ENCODE data around the gene RAB37. TPM values are rescaled to one million over a fixed set of nuclear protein-coding genes. Genes with fewer than 3 reads are reported as not detected.

The RAB37 gene
- total RNA-seq, 1 donor from 2014 or later: 0.20 TPM

DNA sequence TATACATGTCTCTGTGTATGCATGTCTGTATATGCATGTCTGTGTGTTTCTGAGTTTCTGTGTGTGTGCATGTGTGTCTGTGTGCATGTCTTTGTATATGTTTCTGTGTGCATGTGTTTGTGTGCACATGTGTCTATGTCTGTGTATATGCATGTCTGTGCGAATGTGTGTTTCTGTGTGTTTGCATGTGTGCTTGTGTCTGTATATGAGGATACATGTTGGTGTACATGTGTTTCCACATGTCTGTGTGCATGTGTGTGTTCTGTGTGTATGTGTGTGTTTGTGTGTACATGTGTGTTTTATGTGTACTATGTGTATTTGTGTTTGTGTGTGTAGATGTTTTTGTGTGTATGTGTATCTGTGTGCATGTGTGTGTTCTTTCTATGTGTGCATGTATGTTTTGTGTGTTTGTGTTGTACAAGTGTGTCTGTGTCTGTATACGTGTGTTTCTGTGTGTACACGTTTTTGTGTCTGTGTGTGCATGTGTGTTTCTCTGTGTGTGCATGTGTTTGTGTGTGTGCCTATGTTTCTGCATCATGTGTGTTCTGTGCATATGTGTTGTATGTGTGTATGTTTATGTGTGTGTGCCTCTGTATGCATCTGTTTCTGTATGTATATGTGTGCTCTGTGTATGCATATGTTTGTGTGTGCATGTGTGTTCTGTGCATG is 8.9 kb upstream of the RAB37 start:
- no peak for DNase-seq (ENCODE audit: low read depth in 2 of 2)

DNA sequence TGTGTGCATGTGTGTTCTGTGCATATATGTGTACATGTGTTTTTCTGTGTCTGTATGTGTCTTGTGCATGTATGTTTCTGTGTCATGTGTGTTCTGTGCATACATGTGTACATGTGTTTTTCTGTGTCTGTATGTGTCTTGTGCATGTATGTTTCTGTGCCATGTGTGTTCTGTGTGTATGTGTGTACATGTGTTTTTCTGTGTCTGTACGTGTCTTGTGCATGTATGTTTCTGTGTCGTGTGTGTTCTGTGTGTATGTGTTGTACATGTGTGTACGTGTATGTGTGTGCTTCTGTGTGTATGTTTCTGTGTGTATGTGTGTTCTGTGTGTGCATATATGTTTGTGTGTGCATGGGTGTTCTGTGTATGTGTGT is 8.4 kb upstream of the RAB37 start:
- no peak for DNase-seq (ENCODE audit: low read depth in 2 of 2)

DNA sequence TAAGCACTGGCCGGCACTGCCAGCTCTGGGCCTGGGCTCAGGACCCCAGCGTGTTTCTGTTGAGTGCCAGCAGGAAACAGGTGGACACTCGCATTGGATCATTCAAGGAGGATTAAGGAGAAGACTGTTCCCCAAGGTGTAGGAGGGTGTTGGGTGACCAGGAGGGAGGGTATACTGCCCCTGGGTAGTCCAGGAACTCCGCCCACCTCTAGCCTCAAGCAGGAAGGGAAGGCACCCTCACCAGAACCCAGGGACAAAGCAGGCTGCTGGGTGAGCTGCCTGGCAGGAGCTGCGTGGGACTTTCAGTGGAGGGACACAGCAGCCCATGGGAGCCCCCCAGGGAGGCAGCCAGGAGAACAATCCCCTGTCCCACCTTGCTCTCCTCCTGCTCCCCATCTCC is 7.7 kb upstream of the RAB37 start:
- no peak for DNase-seq (ENCODE audit: low read depth in 2 of 2)

DNA sequence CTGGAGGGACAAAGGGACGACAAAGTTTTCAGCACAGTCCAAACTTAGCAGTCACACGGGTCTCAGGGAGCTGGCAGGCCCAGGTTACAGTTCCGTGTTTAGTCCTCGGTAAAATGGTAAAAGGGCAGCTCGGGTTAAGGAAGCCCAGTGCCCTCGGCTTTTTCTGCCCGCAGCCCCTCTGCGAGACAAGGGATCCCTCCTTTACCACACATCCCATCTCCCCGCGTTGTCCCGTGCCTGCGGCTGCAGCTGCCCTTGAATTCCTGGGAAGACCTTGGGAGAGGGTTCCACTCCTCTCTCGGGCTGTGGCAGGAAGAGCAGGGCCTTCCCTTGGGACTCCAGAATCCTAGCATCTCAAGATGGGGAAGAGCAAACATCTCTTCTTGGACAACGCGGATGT is 7.2 kb upstream of the RAB37 start:
- DNase-seq (ENCODE audit: low read depth in 2 of 2): no peak

DNA sequence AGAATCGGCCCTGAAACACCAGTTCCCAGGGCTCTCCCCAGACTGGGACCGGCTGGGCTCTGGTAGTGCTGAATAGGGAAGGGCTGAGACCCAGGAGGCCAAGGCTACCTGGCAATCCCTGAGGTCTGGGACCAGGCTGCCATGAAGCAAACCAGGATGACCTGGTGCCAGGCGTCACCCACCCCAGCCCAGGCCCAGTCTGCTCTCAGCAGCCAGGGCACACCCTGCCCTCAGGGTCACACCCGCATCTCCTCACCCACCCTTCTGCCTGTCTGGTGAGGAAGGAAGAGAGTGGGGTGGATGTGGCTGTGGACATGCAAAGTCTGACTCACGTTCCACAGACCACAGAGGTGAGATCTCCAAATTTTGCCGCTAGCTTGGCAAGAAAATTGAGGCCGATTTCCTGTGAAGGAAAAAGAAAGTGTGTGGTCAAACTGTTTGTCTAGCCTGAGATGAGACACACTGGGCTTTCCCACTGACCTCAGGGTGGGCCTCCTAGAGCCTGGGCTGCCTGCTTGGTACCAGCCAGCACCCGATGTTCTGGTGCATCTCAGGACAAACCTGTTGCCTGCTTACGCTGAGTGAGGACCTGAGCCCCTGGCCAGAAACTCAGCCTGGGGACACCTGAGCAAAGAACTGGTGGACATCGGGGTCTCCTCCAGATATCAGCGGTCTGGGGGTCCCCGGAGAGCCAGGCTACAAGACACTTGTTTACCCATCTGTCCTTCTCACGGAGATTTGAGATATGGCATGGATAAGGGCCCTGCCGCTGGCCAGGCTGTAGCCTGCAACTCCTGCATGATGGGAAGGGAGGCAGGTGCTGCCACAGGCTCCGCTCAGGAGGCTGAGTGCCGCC is 6.3 kb upstream of the RAB37 start:
- DNase-seq (ENCODE audit: low read depth in 2 of 2): no peak

DNA sequence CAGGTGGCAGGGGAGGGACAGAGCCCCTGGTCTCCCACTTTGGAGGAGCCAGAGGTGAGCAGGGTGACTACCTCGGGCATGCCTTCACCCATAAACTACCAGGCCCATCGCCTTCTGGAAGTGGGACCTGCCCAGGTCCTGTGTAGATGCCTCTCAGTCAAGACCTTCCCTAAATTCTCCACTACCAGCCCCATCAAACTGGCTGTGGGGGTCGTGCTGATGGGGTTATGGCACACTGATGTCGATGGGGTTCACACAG is 5.8 kb upstream of the RAB37 start:
- DNase-seq (ENCODE audit: low read depth in 2 of 2): no peak

DNA sequence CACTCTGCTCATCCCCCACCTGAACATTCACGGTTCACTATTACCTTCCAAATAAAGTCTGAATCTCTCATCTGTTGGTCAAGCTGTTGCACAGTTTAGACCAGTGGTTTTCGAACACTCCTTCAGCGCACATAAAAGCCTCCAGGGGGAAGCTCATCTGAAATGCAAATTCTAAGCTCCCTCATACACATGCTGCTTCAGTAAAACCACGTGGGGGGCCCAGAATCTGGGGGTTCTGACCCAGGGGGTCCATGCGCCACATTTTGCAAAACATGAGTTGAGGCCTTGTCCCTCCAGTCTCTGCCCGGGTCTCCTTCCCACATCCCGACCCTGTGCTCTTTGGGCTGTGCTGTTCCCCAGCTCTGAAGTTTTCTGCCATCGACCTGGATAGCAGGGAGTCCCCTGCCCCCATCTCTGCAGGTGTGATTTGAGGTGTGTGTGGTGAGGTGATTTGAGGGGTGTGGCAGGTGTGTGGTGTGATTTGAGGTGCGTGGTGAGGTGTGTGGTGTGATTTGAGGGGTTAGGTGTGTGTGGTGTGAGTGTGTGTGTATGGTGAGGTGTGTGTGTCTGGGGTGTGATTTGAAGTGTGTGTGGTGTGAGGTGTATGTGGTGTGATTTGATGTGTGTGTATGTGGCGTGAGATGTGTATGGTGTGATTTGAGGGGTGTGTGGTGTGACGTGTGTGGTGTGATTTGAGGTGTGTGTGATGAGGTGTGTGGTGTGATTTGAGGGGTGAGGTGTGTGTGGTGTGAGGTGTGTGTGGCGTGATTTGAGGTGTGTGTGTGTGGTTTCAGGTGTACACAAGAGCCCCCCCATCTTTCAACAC is 4.8 kb upstream of the RAB37 start:
- no peak for DNase-seq (ENCODE audit: low read depth in 2 of 2)

DNA sequence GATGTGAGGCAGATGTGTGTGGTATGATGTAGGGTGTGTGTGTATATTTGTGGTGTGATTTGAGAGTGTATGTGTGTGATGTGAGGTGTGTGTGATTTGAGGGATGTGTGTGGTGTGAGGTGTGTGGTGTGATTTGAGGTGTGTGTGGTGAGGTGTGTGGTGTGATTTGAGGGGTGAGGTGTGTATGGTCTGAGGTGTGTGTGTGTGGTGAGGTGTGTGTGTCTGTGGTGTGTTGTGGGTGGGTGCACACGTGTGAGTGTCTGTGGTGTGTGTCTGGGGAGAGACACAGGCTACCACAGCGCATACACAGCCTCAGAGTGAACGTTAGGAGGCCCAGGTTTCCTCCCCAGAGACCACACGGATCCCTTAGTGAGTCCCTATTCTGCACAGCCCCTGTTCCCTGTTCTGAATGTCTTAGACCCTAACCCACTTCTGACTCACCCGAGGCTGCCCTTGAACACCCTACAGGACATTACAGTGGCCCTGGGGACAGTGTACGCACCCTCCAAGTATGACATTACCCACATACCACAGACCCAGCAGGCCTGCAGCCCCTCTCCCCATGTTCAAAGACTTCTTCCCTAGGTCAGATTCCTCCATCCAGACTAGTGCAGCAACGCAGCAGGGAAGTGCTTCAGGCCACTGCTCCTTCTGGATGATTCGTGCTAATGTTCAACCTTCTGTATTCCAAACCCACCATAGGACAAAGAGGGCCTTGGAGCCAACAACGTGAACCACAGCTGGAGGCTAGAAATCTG is 3.5 kb upstream of the RAB37 start:
- DNase-seq (ENCODE audit: low read depth in 2 of 2): no peak

DNA sequence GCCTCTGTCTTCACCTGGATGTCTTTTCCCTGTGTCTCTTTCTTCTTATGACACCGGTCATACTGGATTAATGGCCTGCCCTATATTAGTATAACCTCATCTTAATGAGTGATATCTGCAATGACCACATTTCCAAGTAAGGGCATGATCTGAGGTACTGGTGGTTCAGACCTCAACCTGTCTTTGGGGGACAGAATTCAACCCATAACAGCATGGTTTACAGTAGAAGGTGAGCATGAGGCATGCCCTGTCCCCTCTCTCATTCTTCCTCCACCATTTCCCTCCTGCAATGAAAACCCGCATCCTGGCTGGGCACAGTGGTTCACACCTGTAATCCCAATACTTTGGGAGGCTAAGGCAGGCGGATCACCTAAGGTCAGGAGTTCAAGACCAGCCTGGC is 2.8 kb upstream of the RAB37 start:
- no peak for DNase-seq (ENCODE audit: low read depth in 2 of 2)

DNA sequence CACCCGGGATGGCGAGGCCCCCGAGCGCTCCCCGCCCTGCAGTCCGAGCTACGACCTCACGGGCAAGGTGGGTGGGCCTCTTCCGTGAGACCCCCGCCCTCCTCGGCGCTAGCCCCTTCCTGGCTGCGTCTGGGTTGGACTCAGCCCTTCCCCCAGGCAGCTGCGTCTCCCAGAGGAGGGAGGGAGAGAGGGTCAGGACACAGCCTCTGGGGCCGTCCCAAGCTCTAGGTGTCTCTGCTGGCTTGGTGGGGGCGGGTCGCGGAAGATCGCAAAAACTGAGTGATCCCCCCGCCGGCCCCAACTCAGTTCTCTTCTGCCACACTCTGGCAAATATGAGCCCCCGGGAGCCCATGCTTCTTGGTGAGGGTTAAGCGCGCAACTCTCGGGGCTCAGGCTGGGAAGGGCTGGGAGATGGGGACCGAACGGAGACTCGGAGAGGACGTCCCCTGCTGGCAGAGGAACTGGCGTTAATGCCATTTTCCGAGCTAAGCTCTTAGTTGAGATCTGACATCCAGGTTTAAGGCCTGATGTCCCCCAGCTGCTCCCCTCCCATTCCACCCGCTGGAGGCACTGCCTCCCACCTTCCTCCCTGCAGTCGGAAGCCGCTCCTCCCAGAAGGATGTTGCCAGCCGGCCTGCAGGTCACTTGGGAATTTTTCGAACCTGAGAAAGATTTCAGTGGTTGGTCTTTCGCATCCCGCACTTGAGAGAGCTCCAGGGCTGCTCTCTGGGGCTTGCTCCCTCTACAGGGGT is 419 bp downstream of the RAB37 start:
- peak in 1 of 2 donors; percentile 20 for DNase-seq (ENCODE audit: low read depth in 2 of 2)

DNA sequence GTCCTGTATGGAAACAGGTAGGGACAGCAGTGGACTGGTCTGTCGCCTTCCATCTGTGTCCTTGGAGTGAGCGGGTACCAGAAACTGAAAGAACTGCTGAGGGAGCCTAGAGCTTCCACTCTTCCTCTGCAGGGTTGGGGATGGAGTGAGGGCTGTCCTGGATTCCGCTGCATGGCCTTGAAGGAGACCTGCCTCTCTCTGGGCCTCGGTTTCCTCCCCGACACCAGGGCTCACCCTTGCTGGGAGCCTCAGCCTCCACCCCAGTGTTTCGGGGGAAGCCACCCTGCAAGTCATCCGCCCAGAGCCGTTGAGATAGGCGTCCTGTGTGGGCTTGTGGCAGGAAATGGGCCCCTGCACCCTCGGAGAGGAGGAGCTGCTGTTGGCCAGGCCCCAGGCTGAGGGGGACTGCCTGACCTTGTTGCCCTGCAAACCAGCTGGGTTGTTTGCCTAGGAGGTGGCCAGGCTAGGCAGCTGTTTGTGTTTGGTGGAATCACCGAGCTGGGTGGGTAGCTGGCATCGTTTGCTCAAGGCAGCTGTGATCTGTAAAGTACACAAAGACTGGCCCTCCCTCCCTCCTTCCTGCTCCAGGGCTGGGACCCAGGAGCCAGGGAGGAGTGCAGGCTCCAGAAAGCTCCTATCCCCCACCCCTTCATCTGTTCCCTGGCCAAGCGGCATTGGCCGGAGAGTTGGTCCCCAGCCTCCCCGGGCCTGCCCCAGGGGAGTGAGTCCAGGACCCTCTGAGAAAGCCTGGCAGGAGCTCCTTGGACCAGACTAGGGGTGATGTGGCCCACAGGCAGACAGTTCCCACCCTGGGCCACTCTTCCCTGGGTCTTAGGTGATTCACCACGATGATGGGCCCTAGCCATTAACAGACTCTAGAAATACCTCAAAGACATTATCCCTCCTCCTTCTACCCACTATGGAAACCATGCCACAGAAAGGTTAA is 1.3 kb downstream of the RAB37 start:
- no peak for DNase-seq (ENCODE audit: low read depth in 2 of 2)

DNA sequence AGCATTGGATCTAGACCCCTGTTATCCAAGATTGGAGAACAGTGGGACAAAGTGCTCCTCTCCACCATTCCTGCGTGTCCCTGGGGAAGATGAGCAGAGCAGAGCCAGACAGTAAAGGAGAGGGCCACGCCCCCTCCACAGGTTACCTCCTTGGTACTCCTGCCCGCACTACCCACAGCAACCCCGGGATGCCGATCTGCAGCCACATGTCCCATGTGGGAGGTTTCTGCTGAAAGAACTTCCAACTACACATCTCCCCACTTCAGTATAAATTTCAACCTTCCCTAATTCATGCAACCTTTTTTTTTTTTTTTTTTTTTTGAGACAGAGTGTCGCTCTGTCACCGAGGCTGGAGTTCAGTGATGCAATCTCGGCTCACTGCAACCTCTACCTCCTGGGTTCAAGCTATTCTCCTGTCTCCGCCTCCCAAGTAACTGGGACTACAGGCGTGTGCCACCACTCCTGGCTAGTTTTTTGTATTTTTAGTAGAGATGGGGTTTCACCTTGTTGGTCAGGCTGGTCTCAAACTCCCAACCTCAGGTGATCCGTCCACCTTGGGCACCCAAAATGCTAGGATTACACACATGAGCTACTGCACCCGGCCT is 2.3 kb downstream of the RAB37 start:
- DNase-seq (ENCODE audit: low read depth in 2 of 2): no peak

DNA sequence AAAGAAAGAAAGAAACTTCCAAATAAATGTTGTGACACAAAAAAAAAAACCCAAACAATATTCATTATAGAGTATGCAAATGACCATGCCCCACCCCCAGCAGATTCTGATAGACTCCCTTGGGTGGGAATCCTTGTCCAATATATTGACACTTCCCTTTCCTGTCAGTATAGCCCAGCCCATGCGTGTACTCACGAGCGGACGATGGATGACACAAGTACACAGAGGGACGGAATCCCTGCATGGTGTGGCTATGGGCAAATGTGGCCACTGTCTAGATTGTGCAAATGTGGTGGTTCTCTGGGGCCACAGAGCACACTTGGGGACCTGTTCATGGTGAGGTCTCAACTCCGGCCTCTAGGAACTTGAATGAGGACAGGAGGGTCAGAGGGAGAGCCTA is 3.1 kb downstream of the RAB37 start:
- no peak for DNase-seq (ENCODE audit: low read depth in 2 of 2)

DNA sequence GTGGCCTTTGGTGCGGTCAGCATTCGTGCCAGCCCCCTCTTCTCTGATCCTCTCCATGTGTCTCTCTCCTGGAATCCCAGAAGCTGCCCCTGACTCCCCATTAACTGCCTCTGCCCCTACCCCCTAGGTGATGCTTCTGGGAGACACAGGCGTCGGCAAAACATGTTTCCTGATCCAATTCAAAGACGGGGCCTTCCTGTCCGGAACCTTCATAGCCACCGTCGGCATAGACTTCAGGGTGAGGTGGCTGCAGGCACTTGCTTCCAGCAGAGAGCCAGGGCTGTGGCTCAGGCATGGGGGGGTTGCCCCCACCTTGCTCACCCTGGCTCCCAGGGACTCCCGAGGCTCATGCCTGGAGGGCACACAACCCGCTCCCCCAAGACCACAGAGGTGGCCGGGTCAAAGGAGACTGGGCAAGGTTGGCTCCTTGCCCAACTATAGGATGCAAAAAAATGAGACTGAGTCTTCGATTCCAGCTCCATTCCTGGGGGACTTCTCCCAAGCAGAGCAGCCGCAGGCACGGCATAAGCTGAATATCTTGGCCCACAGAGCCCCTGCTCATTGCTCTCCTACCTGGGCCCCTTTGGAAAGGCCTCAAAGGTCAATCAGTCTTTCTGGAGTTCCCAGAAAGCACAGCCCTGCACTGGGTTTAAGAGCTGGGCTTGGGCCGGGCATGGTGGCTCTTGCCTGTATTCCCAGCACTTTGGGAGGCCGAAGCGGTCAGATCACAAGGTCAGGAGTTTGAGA is 3.8 kb downstream of the RAB37 start:
- no peak for DNase-seq (ENCODE audit: low read depth in 2 of 2)

DNA sequence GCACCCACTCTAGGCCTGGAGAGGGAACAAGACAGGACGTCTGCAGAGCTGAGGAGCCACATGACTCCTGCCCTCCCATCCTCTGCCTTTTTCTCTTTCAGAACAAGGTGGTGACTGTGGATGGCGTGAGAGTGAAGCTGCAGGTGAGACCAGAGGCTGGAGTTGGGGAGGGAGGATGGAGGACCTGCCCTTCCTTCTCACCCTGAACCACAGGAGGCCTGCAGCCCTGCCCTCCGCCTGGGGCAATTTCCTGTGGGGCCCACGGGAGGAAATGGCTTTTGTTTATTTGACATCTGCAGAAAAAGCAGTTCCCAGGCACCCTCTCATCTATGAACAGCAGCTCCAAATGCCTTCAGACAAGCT is 5.1 kb downstream of the RAB37 start:
- DNase-seq (ENCODE audit: low read depth in 2 of 2): peak in 1 of 2 donors; percentile 43

DNA sequence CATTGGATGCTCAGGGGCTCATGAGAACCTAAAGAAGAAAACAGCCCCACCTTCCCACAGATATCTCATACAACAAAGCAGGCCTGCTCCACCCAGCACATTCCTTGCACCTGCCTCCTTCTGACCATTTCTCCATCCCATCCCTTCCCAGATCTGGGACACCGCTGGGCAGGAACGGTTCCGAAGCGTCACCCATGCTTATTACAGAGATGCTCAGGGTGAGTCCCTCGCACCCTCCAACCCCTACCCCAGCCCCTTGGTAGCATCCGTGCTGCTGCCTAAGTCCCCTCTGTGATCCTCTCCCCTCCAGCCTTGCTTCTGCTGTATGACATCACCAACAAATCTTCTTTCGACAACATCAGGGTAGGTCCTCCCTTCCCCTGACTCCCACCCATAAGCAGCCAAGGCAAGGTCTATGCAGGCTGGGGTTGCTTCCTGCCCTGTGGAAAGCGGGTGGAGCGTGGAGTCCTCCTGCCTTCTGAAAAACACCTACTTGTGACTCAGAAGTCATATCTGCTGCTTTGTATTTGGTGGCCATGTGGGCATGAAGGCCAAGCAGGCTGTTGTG is 6.0 kb downstream of the RAB37 start:
- no peak for DNase-seq (ENCODE audit: low read depth in 2 of 2)

DNA sequence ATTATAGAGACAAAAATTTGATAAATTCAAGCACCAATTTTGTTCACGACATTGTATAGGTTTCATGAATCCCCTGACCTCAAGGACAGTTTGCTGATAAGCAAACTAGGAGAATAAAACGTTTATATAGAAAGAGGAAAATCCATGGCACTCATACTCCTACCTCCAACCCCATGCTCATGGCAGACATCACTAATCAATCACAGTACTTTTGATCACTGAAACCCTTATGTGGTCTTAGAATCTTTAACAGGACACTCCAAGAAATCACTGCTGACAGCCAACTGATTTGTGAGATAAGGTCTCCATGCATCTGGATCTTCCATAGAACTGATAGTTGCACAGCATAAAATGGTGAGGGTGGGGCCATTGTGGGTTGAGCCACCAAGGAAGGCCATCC is 6.7 kb downstream of the RAB37 start:
- DNase-seq (ENCODE audit: low read depth in 2 of 2): no peak

DNA sequence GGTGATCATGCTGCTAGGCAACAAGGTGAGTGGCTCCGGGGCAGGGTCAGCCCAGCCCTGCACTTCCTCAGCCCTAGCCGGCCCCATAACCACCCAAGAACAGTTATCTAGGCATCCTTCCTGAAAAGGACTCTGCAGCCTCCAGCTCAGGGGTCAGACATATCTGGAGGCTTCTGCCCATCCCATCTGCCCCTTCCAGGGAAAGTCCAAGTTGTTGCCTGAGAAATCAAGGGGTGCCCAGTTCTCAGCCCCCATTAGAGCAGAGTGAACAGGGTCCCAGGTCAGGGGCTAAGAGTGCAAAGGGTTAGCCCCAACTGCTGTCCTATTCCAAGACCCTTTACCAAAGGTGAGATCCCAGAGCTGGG is 7.3 kb downstream of the RAB37 start:
- DNase-seq (ENCODE audit: low read depth in 2 of 2): no peak
